Dermis microvascular lymphatic vessel endothelial cell (primary cell): Measurements from ENCODE around the gene HIVEP2. TPM values are rescaled to one million over a fixed set of nuclear protein-coding genes. Genes with fewer than 3 reads are reported as not detected.

Experiments used
- DNase-seq, 2 donors: peaks; one replicate each; pipeline versions ENCODE4 v3.0.0 to v3.0.0-alpha.2; 2010; ENCODE audit warnings: low read depth in 2 of 2
- total RNA-seq: library from RNA; depleted of rRNA; stranded (reverse); fragments of >200 nt; gene quantifications from 2 replicates; pipeline ENCODE4 v1.2.1, GENCODE V29; 2014

Gene HIVEP2
- total RNA-seq, 1 donor from 2014 or later = 5.5 TPM

- DNase-seq = no peak
Measured at GRCh38 chr6:142708651-142709050, 236.3 kb downstream of the HIVEP2 start.

- no peak for DNase-seq
Measured at GRCh38 chr6:142707255-142707654, 237.7 kb downstream of the HIVEP2 start.

DNA sequence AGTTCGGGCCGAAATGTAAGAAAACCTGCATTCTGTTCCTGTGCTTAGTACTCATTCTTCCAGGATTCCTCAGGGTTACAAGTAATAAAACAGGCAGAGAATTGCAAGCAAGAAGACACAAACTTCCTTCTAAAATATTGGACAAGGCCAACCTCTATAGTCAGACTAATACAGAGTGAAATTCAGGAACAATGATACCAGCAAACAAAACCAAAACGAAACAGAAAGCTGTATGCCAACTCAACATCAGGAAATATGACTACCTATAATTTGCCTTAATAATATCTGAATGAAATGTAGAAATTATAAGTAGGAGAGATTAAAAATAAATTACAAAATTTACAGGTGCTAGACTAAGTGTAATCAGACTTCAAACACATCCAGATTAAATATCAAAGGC is 238.8 kb downstream of the HIVEP2 start:
- no peak for DNase-seq

GRCh38 chr6:142705054-142705453 is 239.9 kb downstream of the HIVEP2 start:
- no peak for DNase-seq

DNA sequence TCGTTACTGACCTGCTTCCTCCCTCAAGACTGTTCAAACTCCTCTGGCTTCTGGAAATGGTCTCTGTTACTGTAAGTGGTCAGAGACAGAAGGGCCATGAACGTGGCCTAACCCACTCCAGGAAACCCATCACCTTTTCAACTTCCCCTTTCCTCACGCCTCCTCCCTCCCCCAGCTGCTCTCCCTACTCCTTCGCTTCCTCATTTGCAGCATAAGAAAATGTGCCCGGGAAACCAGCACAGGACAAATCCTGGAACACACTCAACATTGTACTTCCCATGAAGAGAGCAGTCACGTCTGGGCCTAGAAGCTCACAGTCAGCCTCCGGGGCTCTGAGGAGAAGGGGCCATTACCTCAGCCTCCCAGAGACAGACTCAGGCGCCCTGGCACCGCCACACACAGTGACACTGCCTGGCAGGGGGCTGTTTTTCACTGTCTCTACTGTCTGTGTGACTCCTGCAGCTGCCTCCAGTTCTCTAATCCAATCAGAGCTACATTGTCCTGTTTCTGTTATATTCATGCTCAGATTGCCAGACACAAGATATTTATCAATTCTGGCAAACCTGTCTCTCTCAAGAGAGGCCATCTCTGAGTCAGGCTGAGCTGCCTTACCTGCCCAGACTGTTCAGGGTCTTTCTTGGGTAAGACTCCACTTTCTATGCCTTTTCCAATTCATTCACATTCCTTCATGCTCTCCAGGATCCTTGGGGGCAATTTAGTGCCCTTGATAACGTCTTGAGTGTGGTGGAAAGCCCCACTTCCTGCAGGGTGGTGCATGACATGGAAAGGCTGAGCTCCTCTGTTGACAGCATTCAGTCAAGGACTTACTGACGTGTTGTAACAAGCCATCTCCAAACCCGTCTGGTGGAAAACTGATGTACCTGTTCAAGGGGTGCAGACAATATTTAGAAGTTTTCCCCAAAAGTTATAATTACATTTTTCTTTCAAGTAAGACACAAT is 242.2 kb downstream of the HIVEP2 start:
- peak in 1 of 2 donors; percentile 14 for DNase-seq

Other genes with a start within 250 kb of the HIVEP2 start
- gene AIG1, start 115.7 kb upstream of the HIVEP2 start, total RNA-seq = 11.0 and 18.2 TPM in 2 replicates